ENCODE data around the gene TASP1. TPM values are rescaled to one million over a fixed set of nuclear protein-coding genes. Genes with fewer than 3 reads are reported as not detected.

TASP1 gene
- total and polyA plus RNA-seq, 4 donors, result 2.5 to 10.0 (median 4.7) TPM

- H3K9me3 ChIP-seq (ENCODE audit: control insufficient read depth in 4 of 4, low read length in 3 of 4), result no peaks in the 10 kb centered on the region
- no peak overlapping the region for H3K4me3 ChIP-seq (ENCODE audit: low read depth in 1 of 3, low read length in 3 of 3)
- H3K27me3 ChIP-seq (ENCODE audit: control insufficient read depth in 4 of 4, insufficient read depth in 4 of 4, low read length in 3 of 4), result no peaks in the 10 kb centered on the region
- DNase-seq (ENCODE audit: low spot score), result no peak
- TF ChIP-seq NR2F2 (IDR thresholded peaks at IDR 0.05) (no peak), REST (IDR thresholded peaks at IDR 0.05) (no peak), HNF4A (conservative IDR thresholded peaks at IDR 0.05) (no peak), GABPA (IDR thresholded peaks at IDR 0.05 in 1 of 2, conservative IDR thresholded peaks at IDR 0.05 in 1 of 2) (no peak), FOXA2 (IDR thresholded peaks at IDR 0.05) (no peak), ATF3 (IDR thresholded peaks at IDR 0.05) (no peak), FOXA1 (IDR thresholded peaks at IDR 0.05) (no peak), YY1 (IDR thresholded peaks at IDR 0.05) (no peak), RXRA (IDR thresholded peaks at IDR 0.05) (no peak), RAD21 (IDR thresholded peaks at IDR 0.05) (no peak), TAF1 (conservative IDR thresholded peaks at IDR 0.05) (no peak), EGR1 (IDR thresholded peaks at IDR 0.05; ENCODE audit: low read depth in 2 of 2) (no peak), HNF4G (IDR thresholded peaks at IDR 0.05) (no peak), JUND (IDR thresholded peaks at IDR 0.05) (no peak), MAX (IDR thresholded peaks at IDR 0.05) (no peak), SP1 (IDR thresholded peaks at IDR 0.05) (no peak), ZBTB33 (IDR thresholded peaks at IDR 0.05) (no peak), CTCF (IDR thresholded peaks at IDR 0.05; ENCODE audit: low read depth, low read length, missing input control) (no peak)
- 94% methylated on average over 2 of the region's 2 CpGs for WGBS
- H3K27ac ChIP-seq (ENCODE audit: low read depth in 1 of 2, low read length in 2 of 2), result no peak overlapping the region
- peaks cover 0 to 4% (median 0%) of the 10 kb centered on the region in 4 donors for H3K4me1 ChIP-seq (ENCODE audit: control insufficient read depth in 4 of 4, insufficient read depth in 4 of 4, low read length in 3 of 4)
- no peaks in the 10 kb centered on the region for H3K36me3 ChIP-seq (ENCODE audit: control insufficient read depth in 4 of 4, insufficient read depth in 3 of 4, low read depth in 1 of 4, low read length in 3 of 4)
- no peak overlapping the region for H3K9ac ChIP-seq (ENCODE audit: low read depth in 1 of 2, low read length in 2 of 2)
Measured at GRCh38 chr20:13685623-13686022, 46.9 kb upstream of the TASP1 start.
